Left ventricle myocardium inferior (tissue), 1 donor: ENCODE measurements around the gene SRMS. TPM values are rescaled to one million over a fixed set of nuclear protein-coding genes. Genes with fewer than 3 reads are reported as not detected.

Experiments used
- DNase-seq: peaks from one replicate; pipeline ENCODE4 v3.0.0-alpha.2; 2020
- H3K27ac ChIP-seq: fragments of 200-600 bp; replicated peaks from 2 replicates; pipeline ENCODE4 v1.8.0; 2021
- H3K27me3 ChIP-seq: fragments of 200-600 bp; 2 replicates; pipeline ENCODE4 v1.8.0; 2021; ENCODE audit warnings: low read depth
- H3K36me3 ChIP-seq: fragments of 200-600 bp; 2 replicates; pipeline ENCODE4 v1.8.0; 2021
- H3K4me1 ChIP-seq: fragments of 200-600 bp; 2 replicates; pipeline ENCODE4 v1.8.0; 2021
- H3K4me3 ChIP-seq: fragments of 200-600 bp; 2 replicates; pipeline ENCODE4 v1.8.0; 2021; ENCODE audit warnings: mild to moderate bottlenecking, moderate library complexity
- H3K9me3 ChIP-seq: fragments of 200-600 bp; replicated peaks from 2 replicates; pipeline ENCODE4 v1.8.0; 2021
- CTCF ChIP-seq: fragments of 200-600 bp; IDR thresholded peaks from 2 replicates; pipeline ENCODE4 v1.8.0; 2021; ENCODE audit warnings: antibody characterized with exemption, mild to moderate bottlenecking, borderline replicate concordance
- intact Hi-C: fragments of 100-400 bp; cut with micrococcal nuclease; formaldehyde crosslinking; loops from one replicate; pipeline ENCODE4 v1.11.0; 2022
- total RNA-seq: library from RNA; stranded (reverse); fragmentation: NEBNext Ultra II Directional; extraction: Animal tissue kit (Norgen Biotek cat#: 25700); gene quantifications from one replicate; pipeline ENCODE4 v1.2.1, GENCODE V29; 2021
- donor health status: DM: no; HTN: yes; CAD: no; lungs with severe emphysema.

SRMS gene
- total RNA-seq, 1 donor from 2014 or later, result not detected

- H3K36me3 ChIP-seq, result no peaks in the 10 kb centered on the region
- DNase-seq, result no peak
- peaks cover 50% of the 10 kb centered on the region for H3K27me3 ChIP-seq
- no peak overlapping the region for H3K4me3 ChIP-seq
- H3K27ac ChIP-seq, result no peak overlapping the region
- no peak for TF ChIP-seq CTCF
- H3K9me3 ChIP-seq, result no peaks in the 10 kb centered on the region
- intact Hi-C loops, result no loop called here
- H3K4me1 ChIP-seq, result peaks cover 14% of the 10 kb centered on the region
Measured at GRCh38 chr20:63552481-63553249, 5.1 kb upstream of the SRMS start.

GRCh38 chr20:63551068-63551467 lies 3.5 kb upstream of the SRMS start:
- Histone ChIP-seq H3K36me3 (no peaks in the 10 kb centered on the region), H3K4me1 (peaks cover 14% of the 10 kb centered on the region), H3K27me3 (peaks cover 66% of the 10 kb centered on the region), H3K4me3 (no peak overlapping the region), H3K27ac (no peak overlapping the region), H3K9me3 (no peaks in the 10 kb centered on the region)
- DNase-seq, result no peak
- intact Hi-C loops, result no loop called here
- TF ChIP-seq CTCF, result no peak

GRCh38 chr20:63549679-63550282 lies 2.2 kb upstream of the SRMS start:
- no peak for TF ChIP-seq CTCF
- Histone ChIP-seq H3K4me1 (peaks cover 14% of the 10 kb centered on the region), H3K27ac (no peak overlapping the region), H3K9me3 (no peaks in the 10 kb centered on the region), H3K27me3 (peaks cover 77% of the 10 kb centered on the region), H3K36me3 (no peaks in the 10 kb centered on the region), H3K4me3 (no peak overlapping the region)
- intact Hi-C loops, result no loop called here
- DNase-seq, result no peak

GRCh38 chr20:63549019-63549418 lies 1.5 kb upstream of the SRMS start:
- DNase-seq, result no peak
- TF ChIP-seq CTCF, result no peak
- peaks cover 76% of the 10 kb centered on the region for H3K27me3 ChIP-seq
- peaks cover 6% of the 10 kb centered on the region for H3K4me1 ChIP-seq
- H3K36me3 ChIP-seq, result no peaks in the 10 kb centered on the region
- no peak overlapping the region for H3K27ac ChIP-seq
- intact Hi-C loops, result no loop called here
- H3K4me3 ChIP-seq, result no peak overlapping the region
- H3K9me3 ChIP-seq, result no peaks in the 10 kb centered on the region

GRCh38 chr20:63548542-63548941 lies 993 bp upstream of the SRMS start:
- H3K4me1 ChIP-seq, result peaks cover 1% of the 10 kb centered on the region
- no peak overlapping the region for H3K4me3 ChIP-seq
- no peak for TF ChIP-seq CTCF
- no peak overlapping the region for H3K27ac ChIP-seq
- no peak for DNase-seq
- H3K9me3 ChIP-seq, result no peaks in the 10 kb centered on the region
- peaks cover 71% of the 10 kb centered on the region for H3K27me3 ChIP-seq
- no peaks in the 10 kb centered on the region for H3K36me3 ChIP-seq
- intact Hi-C loops, result no loop called here
